Uterus (tissue), 2 donors: ENCODE measurements around the gene LRRC4C.

ENCODE experiments used
- CTCF ChIP-seq, 4 experiments: fragments of 200-600 bp in 2 of 4; fragments of 450-650 bp in 2 of 4; sonication (generic) in 2 of 4; IDR thresholded peaks; one replicate each; pipeline ENCODE4 v1.5.1; 2016 to 2019; ENCODE audit warnings: antibody characterized with exemption in 4 of 4, mild to moderate bottlenecking in 2 of 4, moderate library complexity in 1 of 4
- POLR2A ChIP-seq, 2 donors: fragments of 450-650 bp; IDR thresholded peaks; one replicate each; pipeline ENCODE4 v1.6.1; 2016; ENCODE audit warnings: antibody characterized with exemption in 2 of 2, mild to moderate bottlenecking in 1 of 2, moderate library complexity in 1 of 2

DNA sequence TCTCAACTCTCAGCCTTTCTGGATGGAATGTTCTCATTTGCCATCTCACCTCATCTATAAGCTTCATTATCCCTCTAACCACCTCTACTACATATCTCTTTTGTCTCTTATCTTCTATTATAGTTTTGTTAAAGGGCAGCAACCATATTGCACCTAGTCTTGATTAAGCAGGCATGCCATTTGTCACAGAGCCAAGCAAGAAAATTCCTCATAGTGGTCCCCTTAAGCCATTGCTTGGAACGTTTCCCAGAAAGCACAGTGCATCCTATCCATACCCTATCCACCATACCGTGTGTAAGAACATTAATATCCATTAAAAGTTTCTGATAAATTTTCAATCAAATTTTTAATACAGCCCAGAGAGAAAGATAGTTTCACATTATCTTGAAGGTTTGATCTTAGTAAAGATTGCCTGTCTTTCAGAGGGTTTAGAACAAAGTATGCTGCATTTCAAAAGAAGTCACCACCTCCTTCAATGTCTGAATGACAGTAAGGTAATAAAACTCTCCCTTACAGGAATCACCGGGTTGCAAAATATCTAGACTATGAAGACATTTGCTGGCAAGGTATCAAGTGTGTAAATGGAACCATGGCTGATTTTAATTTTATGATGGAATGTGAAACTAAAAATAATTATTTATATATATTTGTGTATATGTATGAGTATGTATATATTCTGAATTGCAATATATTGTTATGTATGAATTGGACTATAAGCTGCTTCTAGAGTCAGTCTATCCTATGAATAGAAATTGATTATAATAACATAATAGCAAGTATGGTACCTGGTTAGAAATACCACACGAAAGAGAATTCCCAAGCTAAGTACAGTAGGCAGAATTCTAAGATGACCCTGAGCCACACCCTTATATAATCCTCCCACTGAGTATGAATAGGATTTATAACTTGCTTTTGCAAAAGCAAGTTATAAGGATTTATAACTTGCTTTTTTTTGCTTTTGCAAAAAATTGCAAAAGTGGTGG is 1296.3 kb downstream of the LRRC4C start:
- TF ChIP-seq CTCF (IDR thresholded peaks at IDR 0.05) = no peak
- no peak for TF ChIP-seq POLR2A (IDR thresholded peaks at IDR 0.05)
